ENCODE measurements around the gene LRMDA. TPM values are rescaled to one million over a fixed set of nuclear protein-coding genes. Genes with fewer than 3 reads are reported as not detected.

LRMDA gene
- total RNA-seq, 1 experiment from 2014 or later, result 4.8 TPM

DNA sequence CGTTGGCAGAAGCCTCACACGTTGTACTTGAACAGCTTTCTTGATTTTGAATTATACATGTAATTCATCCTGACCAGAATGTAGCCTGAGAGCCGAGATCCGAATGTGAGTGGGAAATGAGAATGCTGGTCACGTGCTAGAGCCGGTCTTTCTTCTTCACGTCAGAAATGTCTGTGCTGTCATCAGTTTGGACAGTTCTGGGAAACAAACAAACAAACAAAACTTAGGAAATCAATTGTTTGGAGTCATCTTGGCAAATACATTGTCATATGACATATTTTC, 729.8 kb downstream of the LRMDA start:
- BruUV-seq (replicated peaks), result no TSS peak

More for the DNA sequence above, 729.8 kb downstream of the LRMDA start:
- Histone ChIP-seq H3K27me3 (ENCODE audit: insufficient read depth, low read length) (peaks cover 26% of the 10 kb centered on the region), H3K27ac (ENCODE audit: low read depth, low read length) (no peak overlapping the region), H3K79me2 (ENCODE audit: insufficient read depth, low read length) (no peaks in the 10 kb centered on the region), H3K9ac (ENCODE audit: low read length) (no peak overlapping the region), H3K4me1 (ENCODE audit: control insufficient read depth in 1 of 2, insufficient read depth in 2 of 2, low read length in 2 of 2) (no peaks in the 10 kb centered on the region), H3K4me3 (replicated peaks in 1 of 2; ENCODE audit: low read depth in 1 of 2, low read length in 2 of 2) (no peak overlapping the region), H4K20me1 (ENCODE audit: insufficient read depth) (no peaks in the 10 kb centered on the region), H3K36me3 (ENCODE audit: control insufficient read depth in 1 of 2, insufficient read depth in 2 of 2, low read length in 2 of 2) (no peaks in the 10 kb centered on the region), H3K4me2 (ENCODE audit: low read length) (no peak overlapping the region), H2AFZ (ENCODE audit: low read depth, low read length, poor library complexity, severe bottlenecking) (no peak overlapping the region), H3K9me2 (ENCODE audit: insufficient read depth) (no peaks in the 10 kb centered on the region), H3K9me3 (ENCODE audit: control insufficient read depth in 1 of 2, insufficient read depth in 1 of 2, low read depth in 1 of 2, low read length in 2 of 2) (no peaks in the 10 kb centered on the region)
- ChIA-PET RAD21 (ENCODE audit: low non-redundant PET in 1 of 2, low total read pairs in 2 of 2, uncharacterized antibody in 2 of 2, unreplicated experiment in 2 of 2) (no interaction called here), CTCF (no interaction called here), POLR2A (no interaction called here)
- TF ChIP-seq, protein P1, sequence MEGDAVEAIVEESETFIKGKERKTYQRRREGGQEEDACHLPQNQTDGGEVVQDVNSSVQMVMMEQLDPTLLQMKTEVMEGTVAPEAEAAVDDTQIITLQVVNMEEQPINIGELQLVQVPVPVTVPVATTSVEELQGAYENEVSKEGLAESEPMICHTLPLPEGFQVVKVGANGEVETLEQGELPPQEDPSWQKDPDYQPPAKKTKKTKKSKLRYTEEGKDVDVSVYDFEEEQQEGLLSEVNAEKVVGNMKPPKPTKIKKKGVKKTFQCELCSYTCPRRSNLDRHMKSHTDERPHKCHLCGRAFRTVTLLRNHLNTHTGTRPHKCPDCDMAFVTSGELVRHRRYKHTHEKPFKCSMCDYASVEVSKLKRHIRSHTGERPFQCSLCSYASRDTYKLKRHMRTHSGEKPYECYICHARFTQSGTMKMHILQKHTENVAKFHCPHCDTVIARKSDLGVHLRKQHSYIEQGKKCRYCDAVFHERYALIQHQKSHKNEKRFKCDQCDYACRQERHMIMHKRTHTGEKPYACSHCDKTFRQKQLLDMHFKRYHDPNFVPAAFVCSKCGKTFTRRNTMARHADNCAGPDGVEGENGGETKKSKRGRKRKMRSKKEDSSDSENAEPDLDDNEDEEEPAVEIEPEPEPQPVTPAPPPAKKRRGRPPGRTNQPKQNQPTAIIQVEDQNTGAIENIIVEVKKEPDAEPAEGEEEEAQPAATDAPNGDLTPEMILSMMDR (IDR thresholded peaks at IDR 0.05 in 2 of 3, conservative IDR thresholded peaks at IDR 0.05 in 1 of 3; ENCODE audit: borderline replicate concordance in 1 of 3, insufficient read depth in 1 of 3, low read depth in 2 of 3, low read length in 2 of 3), result no peak
- TF ChIP-seq, protein P2, sequence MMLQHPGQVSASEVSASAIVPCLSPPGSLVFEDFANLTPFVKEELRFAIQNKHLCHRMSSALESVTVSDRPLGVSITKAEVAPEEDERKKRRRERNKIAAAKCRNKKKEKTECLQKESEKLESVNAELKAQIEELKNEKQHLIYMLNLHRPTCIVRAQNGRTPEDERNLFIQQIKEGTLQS (IDR thresholded peaks at IDR 0.05), result no peak
- TF ChIP-seq JUND (IDR thresholded peaks at IDR 0.05) (no peak), CBX3 (IDR thresholded peaks at IDR 0.05; ENCODE audit: low read depth) (no peak), SRF (IDR thresholded peaks at IDR 0.05; ENCODE audit: low read depth) (no peak), EGR1 (IDR thresholded peaks at IDR 0.05; ENCODE audit: low read depth) (no peak), POLR2AphosphoS5 (IDR thresholded peaks at IDR 0.05; ENCODE audit: low read depth, low read length) (no peak), ELF1 (IDR thresholded peaks at IDR 0.05; ENCODE audit: borderline replicate concordance, low read depth) (no peak), CEBPB (IDR thresholded peaks at IDR 0.05; ENCODE audit: low read depth) (no peak), ZFX (IDR thresholded peaks at IDR 0.05) (no peak), RAD21 (IDR thresholded peaks at IDR 0.05; ENCODE audit: low read depth) (no peak), FOSL1 (IDR thresholded peaks at IDR 0.05; ENCODE audit: low read depth) (no peak), TCF7L2 (IDR thresholded peaks at IDR 0.05; ENCODE audit: borderline replicate concordance, extremely low read depth, insufficient read depth, insufficient read length) (no peak), POLR2A (IDR thresholded peaks at IDR 0.05; ENCODE audit: borderline replicate concordance, extremely low read depth, insufficient read depth, insufficient read length) (no peak), YY1 (IDR thresholded peaks at IDR 0.05; ENCODE audit: extremely low read depth, insufficient replicate concordance, low read depth, low read length) (no peak), EZH2phosphoT487 (IDR thresholded peaks at IDR 0.05; ENCODE audit: borderline replicate concordance) (no peak)
- TF ChIP-seq, protein P3, sequence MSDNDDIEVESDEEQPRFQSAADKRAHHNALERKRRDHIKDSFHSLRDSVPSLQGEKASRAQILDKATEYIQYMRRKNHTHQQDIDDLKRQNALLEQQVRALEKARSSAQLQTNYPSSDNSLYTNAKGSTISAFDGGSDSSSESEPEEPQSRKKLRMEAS (IDR thresholded peaks at IDR 0.05), result no peak
- TF ChIP-seq, protein P4, sequence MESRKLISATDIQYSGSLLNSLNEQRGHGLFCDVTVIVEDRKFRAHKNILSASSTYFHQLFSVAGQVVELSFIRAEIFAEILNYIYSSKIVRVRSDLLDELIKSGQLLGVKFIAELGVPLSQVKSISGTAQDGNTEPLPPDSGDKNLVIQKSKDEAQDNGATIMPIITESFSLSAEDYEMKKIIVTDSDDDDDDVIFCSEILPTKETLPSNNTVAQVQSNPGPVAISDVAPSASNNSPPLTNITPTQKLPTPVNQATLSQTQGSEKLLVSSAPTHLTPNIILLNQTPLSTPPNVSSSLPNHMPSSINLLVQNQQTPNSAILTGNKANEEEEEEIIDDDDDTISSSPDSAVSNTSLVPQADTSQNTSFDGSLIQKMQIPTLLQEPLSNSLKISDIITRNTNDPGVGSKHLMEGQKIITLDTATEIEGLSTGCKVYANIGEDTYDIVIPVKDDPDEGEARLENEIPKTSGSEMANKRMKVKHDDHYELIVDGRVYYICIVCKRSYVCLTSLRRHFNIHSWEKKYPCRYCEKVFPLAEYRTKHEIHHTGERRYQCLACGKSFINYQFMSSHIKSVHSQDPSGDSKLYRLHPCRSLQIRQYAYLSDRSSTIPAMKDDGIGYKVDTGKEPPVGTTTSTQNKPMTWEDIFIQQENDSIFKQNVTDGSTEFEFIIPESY (IDR thresholded peaks at IDR 0.05; ENCODE audit: extremely low read depth, insufficient replicate concordance, low read length), result no peak
- no peak for DNase-seq (ENCODE audit: low read depth, low spot score)
- ATAC-seq, result no peak
- intact Hi-C loops (cut with micrococcal nuclease), result no loop called here

Data from HCT116 (cell line).